ENCODE data around the gene PPP1R13L. TPM values are rescaled to one million over a fixed set of nuclear protein-coding genes. Genes with fewer than 3 reads are reported as not detected.

Gene PPP1R13L
- total and polyA plus RNA-seq, 2 of the 8 experiments (the other 6 are each of a cell fraction or from before 2014, with no cell fraction given), result 9.1 to 15.3 TPM

- no peak for DNase-seq (ENCODE audit: low read depth in 1 of 2, low spot score in 2 of 2)
- 79% methylated on average over 26 of the region's 27 CpGs; no CpG with 5 or more reads in 1 of the 2 experiments for WGBS, 2 experiments (ENCODE audit: extremely low coverage in 1 of 2, insufficient coverage in 1 of 2, insufficient read length in 1 of 2, insufficient replicate concordance in 2 of 2, low coverage in 1 of 2, low lambda C conversion rate in 2 of 2, missing lambda C conversion rate in 1 of 2)
- Histone ChIP-seq H3K36me3 (ENCODE audit: control insufficient read depth in 2 of 4, insufficient read depth in 4 of 4, low read length in 3 of 4) (peaks cover 2 to 15% (median 9%) of the 10 kb centered on the region in 4 experiments; a peak in 5 of 8 replicates), H3K23ac (ENCODE audit: insufficient read length) (no peak overlapping the region), H3K4me3 (ENCODE audit: extremely low read depth in 1 of 4, insufficient read depth in 2 of 4, low read depth in 3 of 4, low read length in 4 of 4) (no peak overlapping the region), H2AK5ac (ENCODE audit: low read depth, low read length) (no peak overlapping the region), H2BK120ac (replicated peaks; ENCODE audit: low read depth, low read length) (no peak overlapping the region), H4K20me1 (replicated peaks in 1 of 2; ENCODE audit: control insufficient read depth in 1 of 2, insufficient read depth in 2 of 2, low read length in 2 of 2) (peaks cover 1 to 20% of the 10 kb centered on the region in 2 experiments), H3K79me2 (ENCODE audit: control insufficient read depth in 1 of 2, insufficient read depth in 2 of 2, low read length in 2 of 2) (no peaks in the 10 kb centered on the region), H3K4me1 (replicated peaks in 1 of 4; ENCODE audit: control insufficient read depth in 3 of 4, insufficient read depth in 4 of 4, low read length in 3 of 4) (peaks cover 0 to 9% (median 5%) of the 10 kb centered on the region in 4 experiments; a peak in 2 of 7 replicates), H4K8ac (ENCODE audit: extremely low read depth, insufficient read depth, low read length) (peak overlapping the region; percentile 68; the same call in 1 of the 2 replicates), H3K79me1 (ENCODE audit: low read depth, low read length) (no peaks in the 10 kb centered on the region), H2BK12ac (ENCODE audit: low read depth, low read length) (no peak overlapping the region), H3K4ac (replicated peaks; ENCODE audit: insufficient read length, low read depth, low read length) (no peak overlapping the region), H3K23me2 (ENCODE audit: low read depth, low read length) (no peaks in the 10 kb centered on the region; the same call in 1 of the 2 replicates), H3K18ac (ENCODE audit: extremely low read depth, low read length) (no peak overlapping the region), H4K91ac (replicated peaks; ENCODE audit: insufficient read length, low read length) (no peak overlapping the region), H3K27ac (ENCODE audit: low read depth, low read length) (no peak overlapping the region), H3K9ac (replicated peaks in 1 of 4; ENCODE audit: extremely low read depth in 1 of 4, low read depth in 3 of 4, low read length in 3 of 4) (no peak overlapping the region), H2BK15ac (ENCODE audit: low read length) (no peak overlapping the region), H2AFZ (ENCODE audit: low read length) (no peak overlapping the region), H2BK20ac (ENCODE audit: low read length) (no peak overlapping the region), H3K4me2 (ENCODE audit: insufficient read depth in 1 of 2, low read depth in 2 of 2, low read length in 2 of 2) (no peak overlapping the region), H3K27me3 (replicated peaks in 1 of 4; ENCODE audit: control insufficient read depth in 3 of 4, extremely low read depth in 1 of 4, insufficient read depth in 3 of 4, low read length in 3 of 4) (peaks cover 1 to 9% (median 6%) of the 10 kb centered on the region in 4 experiments; a peak in 6 of 7 replicates), H3K9me3 (ENCODE audit: insufficient read depth in 2 of 2, low read depth in 1 of 2, low read length in 1 of 2) (no peaks in the 10 kb centered on the region), H2BK5ac (ENCODE audit: low read depth, low read length) (no peak overlapping the region), H3K56ac (replicated peaks; ENCODE audit: insufficient read length, low read depth, low read length) (no peak overlapping the region), H3K14ac (ENCODE audit: insufficient read length) (no peak overlapping the region), H4K5ac (ENCODE audit: insufficient read length, low read depth, low read length) (no peak overlapping the region)
- TF ChIP-seq SUZ12 (IDR thresholded peaks at IDR 0.05; ENCODE audit: low read length) (no peak), RAD21 (IDR thresholded peaks at IDR 0.05 in 1 of 2, conservative IDR thresholded peaks at IDR 0.05 in 1 of 2; ENCODE audit: low read depth in 2 of 2, low read length in 2 of 2) (peak; percentile 8 to 28; a peak in 3 of 4 replicates), MAX (IDR thresholded peaks at IDR 0.05) (peak; percentile 20; the same call in 1 of the 2 replicates), BRCA1 (IDR thresholded peaks at IDR 0.05; ENCODE audit: low read depth, low read length) (no peak), CTCF (IDR thresholded peaks at IDR 0.05; ENCODE audit: control extremely low read depth in 1 of 3, insufficient read depth in 1 of 3, low read depth in 1 of 3, low read length in 3 of 3) (peak in 2 of 3 experiments; percentile 24 to 36; a peak in 2 of 4 replicates)
- FAIRE-seq, result no peak
- CTCF ChIA-PET (ENCODE audit: partially characterized antibody), result interaction anchor here (1.0 to 2.5 kb wide), 3 partner anchors 9 to 57 kb away, joined by 3 to 7 read pairs (median 5); no protein-coding TSS in a partner anchor
- POLR2A ChIA-PET (ENCODE audit: partially characterized antibody), result interaction anchor here (1.4 to 4.9 kb wide), 2 partner anchors 11 to 17 kb away, joined by 5 to 25 read pairs; no protein-coding TSS in a partner anchor
These were observed 58.4 kb downstream of the PPP1R13L start for GRCh38 chr19:45346449-45346848.
